Left lung (tissue), 10 donors: Measurements from ENCODE around the gene UBXN4. TPM values are rescaled to one million over a fixed set of nuclear protein-coding genes. Genes with fewer than 3 reads are reported as not detected.

Experiments
- ATAC-seq: fragments of 200-7000 bp; cut with Tn5 transposase; one replicate; pipeline ENCODE4 v1.9.1; 2020; ENCODE audit warnings: moderate library complexity
- DNase-seq, 4 donors: peaks; one replicate each; pipeline ENCODE4 v3.0.0-alpha.2; 2013 to 2020
- H3K27ac ChIP-seq, 2 donors: fragments of 200-600 bp; sonication (generic) in 1 of 2; one replicate each; pipeline versions ENCODE4 v1.5.0 to v1.8.0; 2020 to 2021
- H3K27me3 ChIP-seq, 2 donors: fragments of 200-600 bp; sonication (generic) in 1 of 2; one replicate each; pipeline versions ENCODE4 v1.5.0 to v1.8.0; 2020 to 2021
- H3K36me3 ChIP-seq, 2 donors: fragments of 200-600 bp; sonication (generic) in 1 of 2; one replicate each; pipeline versions ENCODE4 v1.5.0 to v1.8.0; 2020 to 2021
- H3K4me1 ChIP-seq, 2 donors: fragments of 200-600 bp; one replicate each; pipeline ENCODE4 v1.8.0; 2021
- H3K4me3 ChIP-seq, 2 donors: fragments of 200-600 bp; sonication (generic) in 1 of 2; one replicate each; pipeline versions ENCODE4 v1.5.0 to v1.8.0; 2020 to 2021; ENCODE audit warnings: mild to moderate bottlenecking in 1 of 2
- H3K9me3 ChIP-seq, 2 donors: fragments of 200-600 bp; sonication (generic) in 1 of 2; one replicate each; pipeline versions ENCODE4 v1.5.0 to v1.8.0; 2020 to 2021
- intact Hi-C, 2 donors: fragments of 100-400 bp; cut with DNase I; formaldehyde crosslinking; loops; one replicate each; pipeline versions ENCODE4 v1.11.2 to v1.14.2; 2022
- polyA plus RNA-seq, 6 donors: library from polyadenylated mRNA; unstranded; fragments of 120-200 nt; gene quantifications; one replicate each; pipeline ENCODE4 v1.2.1, GENCODE V29; 2013; ENCODE audit not compliant: insufficient read length in 6 of 6
- total RNA-seq, 2 donors: library from RNA; stranded (reverse); fragmentation: NEBNext Ultra II Directional; extraction: Animal tissue kit (Norgen Biotek cat#: 25700); gene quantifications; one replicate each; pipeline ENCODE4 v1.2.1, GENCODE V29; 2021
- TF ChIP-seq, protein P1 (sequence below), 2 donors: fragments of 200-600 bp; sonication (generic) in 1 of 2; IDR thresholded peaks; one replicate each; pipeline versions ENCODE4 v1.5.0 to v1.8.0; 2021; ENCODE audit warnings: antibody characterized with exemption in 2 of 2
- donor health status: DM: no; HTN: yes; CAD: no.
- donor health status: DM: no; HTN: no; CAD: no.

UBXN4 gene
- total and polyA plus RNA-seq, 8 donors: 88.8 to 153 (median 136) TPM

DNA sequence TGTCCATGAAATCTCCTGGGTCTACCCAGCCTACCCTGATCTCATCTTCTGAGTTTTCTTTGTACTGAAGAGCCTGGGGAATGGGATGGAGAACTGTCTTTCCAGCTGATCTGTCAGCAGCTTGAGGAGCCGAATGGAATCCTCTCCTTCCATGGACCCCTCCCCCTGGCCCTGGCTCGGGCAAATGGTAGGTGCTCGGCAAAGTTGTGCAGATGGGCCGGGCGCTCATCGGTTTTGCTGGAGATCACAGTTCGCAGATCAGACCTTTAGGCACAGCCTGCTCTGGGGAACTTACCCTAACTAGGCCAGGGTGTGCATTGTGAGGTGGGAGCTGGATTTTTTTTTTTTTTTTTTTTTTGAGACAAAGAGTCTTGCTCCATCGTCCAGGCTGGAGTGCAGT, 55.0 kb downstream of the UBXN4 start:
- Histone ChIP-seq H3K36me3 (no peaks in the 10 kb centered on the region), H3K27me3 (no peaks in the 10 kb centered on the region), H3K9me3 (peaks cover 0 to 17% of the 10 kb centered on the region in 2 donors), H3K4me3 (no peak overlapping the region), H3K4me1 (no peaks in the 10 kb centered on the region), H3K27ac (no peak overlapping the region)
- TF ChIP-seq, protein P1, sequence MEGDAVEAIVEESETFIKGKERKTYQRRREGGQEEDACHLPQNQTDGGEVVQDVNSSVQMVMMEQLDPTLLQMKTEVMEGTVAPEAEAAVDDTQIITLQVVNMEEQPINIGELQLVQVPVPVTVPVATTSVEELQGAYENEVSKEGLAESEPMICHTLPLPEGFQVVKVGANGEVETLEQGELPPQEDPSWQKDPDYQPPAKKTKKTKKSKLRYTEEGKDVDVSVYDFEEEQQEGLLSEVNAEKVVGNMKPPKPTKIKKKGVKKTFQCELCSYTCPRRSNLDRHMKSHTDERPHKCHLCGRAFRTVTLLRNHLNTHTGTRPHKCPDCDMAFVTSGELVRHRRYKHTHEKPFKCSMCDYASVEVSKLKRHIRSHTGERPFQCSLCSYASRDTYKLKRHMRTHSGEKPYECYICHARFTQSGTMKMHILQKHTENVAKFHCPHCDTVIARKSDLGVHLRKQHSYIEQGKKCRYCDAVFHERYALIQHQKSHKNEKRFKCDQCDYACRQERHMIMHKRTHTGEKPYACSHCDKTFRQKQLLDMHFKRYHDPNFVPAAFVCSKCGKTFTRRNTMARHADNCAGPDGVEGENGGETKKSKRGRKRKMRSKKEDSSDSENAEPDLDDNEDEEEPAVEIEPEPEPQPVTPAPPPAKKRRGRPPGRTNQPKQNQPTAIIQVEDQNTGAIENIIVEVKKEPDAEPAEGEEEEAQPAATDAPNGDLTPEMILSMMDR (IDR thresholded peaks at IDR 0.05): no peak
- ATAC-seq (no peak), DNase-seq (no peak)
- intact Hi-C loops: no loop called here

DNA sequence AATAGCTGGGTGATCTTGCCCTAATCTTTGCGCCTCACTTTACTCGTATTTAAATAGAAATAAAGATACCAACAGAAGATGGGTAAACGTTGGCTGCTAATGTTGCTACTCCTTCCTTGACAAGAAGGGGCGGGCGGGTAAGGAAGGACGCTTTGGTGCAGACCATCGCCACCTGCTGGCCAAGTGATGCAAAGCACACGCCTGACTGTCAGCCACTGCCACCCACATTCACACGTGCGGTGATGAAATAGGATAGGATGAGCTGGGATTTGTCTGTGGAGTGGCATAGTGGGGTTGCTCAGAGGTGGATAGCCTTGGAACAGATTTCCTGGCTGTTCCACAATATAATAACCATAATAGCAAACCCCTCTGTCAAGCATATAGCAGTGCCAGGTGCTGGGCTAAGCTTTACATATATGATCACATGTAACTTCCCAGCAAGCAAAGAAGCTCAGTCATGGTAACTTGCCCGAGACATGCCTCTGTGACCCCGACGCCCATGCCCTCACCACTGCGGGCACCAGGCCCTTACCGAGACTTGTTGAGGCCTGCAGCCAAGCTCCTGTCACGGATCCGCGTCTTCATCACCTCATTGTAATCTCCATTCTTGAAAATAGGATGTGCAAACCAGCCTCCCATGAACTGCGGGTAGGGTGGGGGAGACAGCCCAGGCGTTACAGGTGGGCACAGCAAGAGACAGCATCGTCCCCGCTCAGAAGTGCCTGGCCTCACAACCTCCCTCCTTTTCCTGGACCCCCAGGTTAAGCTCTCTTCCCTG, 56.0 kb downstream of the UBXN4 start:
- H3K36me3 ChIP-seq: no peaks in the 10 kb centered on the region
- peaks cover 0 to 21% of the 10 kb centered on the region in 2 donors for H3K9me3 ChIP-seq
- DNase-seq (peak; percentile 39 to 90 (median 74)), ATAC-seq (peak; percentile 92)
- no peak overlapping the region for H3K27ac ChIP-seq
- TF ChIP-seq, protein P1 (IDR thresholded peaks at IDR 0.05): peak; percentile 94 to 95
- H3K4me3 ChIP-seq: no peak overlapping the region
- intact Hi-C loops: no loop called here
- no peaks in the 10 kb centered on the region for H3K27me3 ChIP-seq
- H3K4me1 ChIP-seq: no peaks in the 10 kb centered on the region

DNA sequence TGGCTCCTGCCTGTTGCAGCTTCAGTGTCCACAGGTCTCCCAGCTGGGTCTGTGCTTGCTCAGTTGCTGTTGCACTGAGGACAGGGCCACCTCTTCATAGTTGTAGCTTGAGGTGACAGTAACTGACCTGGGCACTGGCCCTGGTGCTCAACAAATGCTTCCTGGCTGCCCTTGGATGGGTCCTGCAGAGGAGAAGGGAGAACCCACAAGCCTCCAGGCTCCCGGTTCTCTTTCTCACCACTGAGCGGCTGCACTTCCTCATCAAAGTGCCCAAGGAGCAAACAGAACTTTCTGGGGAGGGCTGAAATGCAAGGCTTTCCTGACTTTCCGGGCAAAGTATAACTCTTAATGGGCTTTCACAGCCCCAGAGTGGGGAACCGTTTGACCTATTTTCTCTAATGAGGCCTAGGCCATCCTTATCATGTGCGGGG, 56.6 kb downstream of the UBXN4 start:
- intact Hi-C loops: no loop called here
- TF ChIP-seq, protein P1 (IDR thresholded peaks at IDR 0.05): no peak
- H3K27me3 ChIP-seq: no peaks in the 10 kb centered on the region
- H3K27ac ChIP-seq: no peak overlapping the region
- H3K4me1 ChIP-seq: no peaks in the 10 kb centered on the region
- DNase-seq: no peak
- peaks cover 0 to 21% of the 10 kb centered on the region in 2 donors for H3K9me3 ChIP-seq
- no peak overlapping the region for H3K4me3 ChIP-seq
- H3K36me3 ChIP-seq: no peaks in the 10 kb centered on the region
- no peak for ATAC-seq

DNA sequence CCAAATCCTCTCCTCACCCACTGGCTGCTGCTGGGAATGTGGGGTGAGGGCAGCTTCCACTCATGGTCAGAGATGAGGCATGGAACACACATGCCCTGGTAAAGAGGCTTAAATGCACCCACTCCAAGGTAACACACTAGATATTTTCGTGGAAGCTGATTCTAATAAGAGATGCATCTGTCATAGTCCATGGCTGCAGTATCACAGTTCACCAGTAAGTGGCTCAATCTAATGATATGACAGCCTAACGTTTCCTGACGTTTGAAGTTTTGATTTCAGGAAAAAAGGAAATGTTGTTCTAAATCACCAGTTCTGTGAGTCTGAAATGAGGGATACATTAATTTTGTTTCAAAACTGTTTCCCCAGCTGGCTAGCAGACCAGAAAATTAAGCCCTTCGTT, 57.1 kb downstream of the UBXN4 start:
- no peak overlapping the region for H3K27ac ChIP-seq
- no peak for DNase-seq
- ATAC-seq: no peak
- intact Hi-C loops: no loop called here
- no peaks in the 10 kb centered on the region for H3K4me1 ChIP-seq
- TF ChIP-seq, protein P1 (IDR thresholded peaks at IDR 0.05): no peak
- peaks cover 0 to 21% of the 10 kb centered on the region in 2 donors for H3K9me3 ChIP-seq
- H3K27me3 ChIP-seq: no peaks in the 10 kb centered on the region
- H3K4me3 ChIP-seq: no peak overlapping the region
- no peaks in the 10 kb centered on the region for H3K36me3 ChIP-seq

DNA sequence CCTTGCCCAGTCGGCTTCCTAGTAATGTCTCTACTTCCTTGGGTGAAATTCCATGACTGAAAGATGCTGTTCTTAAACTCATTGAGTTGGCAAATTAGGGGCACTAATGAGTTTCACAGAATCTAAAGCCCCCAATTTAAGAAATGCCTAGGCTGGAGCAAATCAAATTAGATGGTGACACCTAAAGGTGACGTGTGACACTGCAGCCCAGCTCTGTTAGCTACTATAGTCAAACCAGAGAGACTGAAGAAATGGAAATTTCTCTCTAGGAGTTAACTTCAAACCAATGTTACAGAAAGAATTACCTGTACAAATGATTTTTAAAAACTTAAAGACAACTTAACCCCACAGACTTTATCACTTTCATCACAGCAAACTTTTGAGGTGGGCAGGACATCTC, 58.1 kb downstream of the UBXN4 start:
- ATAC-seq (no peak), DNase-seq (no peak)
- intact Hi-C loops: no loop called here
- TF ChIP-seq, protein P1 (IDR thresholded peaks at IDR 0.05): no peak
- Histone ChIP-seq H3K4me1 (no peaks in the 10 kb centered on the region), H3K36me3 (no peaks in the 10 kb centered on the region), H3K9me3 (peaks cover 0 to 21% of the 10 kb centered on the region in 2 donors), H3K27ac (no peak overlapping the region), H3K4me3 (no peak overlapping the region), H3K27me3 (no peaks in the 10 kb centered on the region)
